Natural killer cell (primary cell): ENCODE data around the gene MRPS15. TPM values are rescaled to one million over a fixed set of nuclear protein-coding genes. Genes with fewer than 3 reads are reported as not detected.

Experiments
- ATAC-seq, 3 donors: fragments of 150-1000 bp in 2 of 3; fragments of 200-7000 bp in 1 of 3; cut with Tn5 transposase; 1 replicate in 1 of 3; 2 replicates in 2 of 3; pipeline ENCODE4 v1.10.0; 2021; ENCODE audit warnings: mild to moderate bottlenecking in 2 of 3, moderate library complexity in 2 of 3
- DNase-seq, 2 donors: peaks; one replicate each; pipeline versions ENCODE4 v3.0.0 to v3.0.0-alpha.2; 2013 to 2021; ENCODE audit warnings: mixed read lengths in 1 of 2
- H3K27ac ChIP-seq: one replicate; pipeline ENCODE4 v1.5.1; 2013; ENCODE audit warnings: mild to moderate bottlenecking, low read length
- H3K27me3 ChIP-seq: one replicate; pipeline ENCODE4 v1.6.1; 2013; ENCODE audit warnings: low read length; ENCODE audit not compliant: control insufficient read depth, insufficient read depth
- H3K36me3 ChIP-seq: one replicate; pipeline ENCODE4 v1.6.1; 2013; ENCODE audit warnings: low read length; ENCODE audit not compliant: control insufficient read depth, insufficient read depth
- H3K4me1 ChIP-seq: one replicate; pipeline ENCODE4 v1.6.1; 2013; ENCODE audit warnings: low read length; ENCODE audit not compliant: control insufficient read depth, insufficient read depth
- H3K4me3 ChIP-seq: one replicate; pipeline ENCODE4 v1.5.1; 2013; ENCODE audit warnings: low read length
- H3K9me3 ChIP-seq: one replicate; pipeline ENCODE4 v1.6.1; 2013; ENCODE audit warnings: low read length; ENCODE audit not compliant: control insufficient read depth, insufficient read depth
- H3K27ac Mint-ChIP-seq, 2 donors: one replicate each; pipeline ENCODE4 v1.8.0; 2022; ENCODE audit warnings: mild to moderate bottlenecking in 2 of 2, mixed read lengths in 2 of 2, moderate library complexity in 1 of 2
- H3K27me3 Mint-ChIP-seq, 2 donors: one replicate each; pipeline ENCODE4 v1.8.0; 2022; ENCODE audit warnings: low read depth in 2 of 2, mixed read lengths in 2 of 2
- H3K36me3 Mint-ChIP-seq: one replicate; pipeline ENCODE4 v1.8.0; 2022; ENCODE audit warnings: mixed read lengths
- H3K4me1 Mint-ChIP-seq, 2 donors: one replicate each; pipeline ENCODE4 v1.8.0; 2022; ENCODE audit warnings: mixed read lengths in 2 of 2
- H3K4me3 Mint-ChIP-seq: one replicate; pipeline ENCODE4 v1.8.0; 2022; ENCODE audit warnings: mild to moderate bottlenecking, moderate library complexity, mixed read lengths
- H3K9me3 Mint-ChIP-seq, 2 donors: one replicate each; pipeline ENCODE4 v1.8.0; 2022; ENCODE audit warnings: mixed read lengths in 2 of 2
- CTCF ChIP-seq: fragments of 200-600 bp; IDR thresholded peaks from one replicate; pipeline ENCODE4 v1.8.0; 2022; ENCODE audit warnings: antibody characterized with exemption
- WGBS: methylation state at CpG from one replicate; pipeline ENCODE4 v1.1.7; 2013; ENCODE audit warnings: missing lambda C conversion rate; ENCODE audit not compliant: insufficient coverage; 5-methylcytosine and 5-hydroxymethylcytosine counted together
- intact Hi-C: fragments of 100-400 bp; cut with micrococcal nuclease; formaldehyde crosslinking; loops from one replicate; pipeline ENCODE4 v1.14.2; 2022
- total RNA-seq, 4 donors: library from RNA; stranded (reverse); fragments of 120-200 nt in 1 of 4; gene quantifications; one replicate each; pipeline versions ENCODE4 v1.2.3 to v1.2.4, GENCODE V29; 2013 to 2022

MRPS15 gene
- total RNA-seq, 3 donors from 2014 or later (not counting 1 experiment from before 2014, with no cell fraction given) = 28.2 to 38.2 (median 32.0) TPM

DNA sequence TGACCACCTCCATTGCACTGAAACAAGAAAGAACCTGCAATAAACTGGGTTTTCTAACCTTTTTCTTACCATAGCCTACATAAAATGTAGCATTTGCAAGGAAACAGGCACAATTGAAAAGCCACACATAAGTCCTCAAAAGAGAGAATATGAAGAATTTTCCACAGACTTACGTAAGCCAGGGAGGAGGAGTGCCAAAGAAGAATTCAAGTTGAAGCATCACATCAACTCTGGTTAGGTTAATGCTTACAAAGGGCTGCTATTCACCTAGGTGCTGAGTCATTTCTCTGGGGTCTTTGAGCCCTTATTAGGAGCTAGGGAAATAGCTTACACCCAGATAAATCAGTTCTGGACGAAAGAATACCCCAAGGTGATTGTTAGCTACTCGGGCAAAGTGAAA is 23.5 kb downstream of the MRPS15 start:
- no peaks in the 10 kb centered on the region for H3K36me3 Mint-ChIP-seq
- no peaks in the 10 kb centered on the region for H3K9me3 ChIP-seq
- H3K4me1 Mint-ChIP-seq = no peaks in the 10 kb centered on the region
- no peaks in the 10 kb centered on the region for H3K36me3 ChIP-seq
- no peak overlapping the region for H3K4me3 ChIP-seq
- no peaks in the 10 kb centered on the region for H3K4me1 ChIP-seq
- 79% methylated on average over 3 of the region's 3 CpGs for WGBS
- H3K27ac ChIP-seq = no peak overlapping the region
- no peaks in the 10 kb centered on the region for H3K9me3 Mint-ChIP-seq
- H3K4me3 Mint-ChIP-seq = no peak overlapping the region
- no peak for ATAC-seq
- H3K27me3 Mint-ChIP-seq = no peaks in the 10 kb centered on the region
- intact Hi-C loops = no loop called here
- H3K27ac Mint-ChIP-seq = no peak overlapping the region
- TF ChIP-seq CTCF = no peak
- no peak for DNase-seq
- no peaks in the 10 kb centered on the region for H3K27me3 ChIP-seq

DNA sequence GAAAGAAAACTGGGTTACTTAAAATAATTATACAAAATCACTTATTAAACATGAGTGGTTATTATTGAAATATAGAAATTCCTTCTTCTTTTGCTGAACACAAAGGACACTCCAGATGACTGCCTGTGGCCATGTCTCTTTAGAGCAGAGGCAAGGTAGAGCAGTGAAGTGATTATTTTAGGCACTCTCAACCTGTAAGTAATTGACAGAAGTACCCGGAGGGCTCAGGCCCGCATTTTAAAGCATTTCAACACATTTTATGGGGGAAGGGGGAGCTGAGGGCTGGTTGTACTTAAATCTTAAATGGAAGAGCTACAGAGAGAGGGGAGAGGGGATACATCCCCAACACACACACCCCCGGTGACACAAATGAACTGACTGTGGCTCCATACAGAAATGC is 24.1 kb downstream of the MRPS15 start:
- WGBS = 78% methylated on average over 3 of the region's 3 CpGs
- no peak overlapping the region for H3K4me3 ChIP-seq
- H3K4me3 Mint-ChIP-seq = no peak overlapping the region
- H3K27me3 ChIP-seq = no peaks in the 10 kb centered on the region
- no peaks in the 10 kb centered on the region for H3K4me1 ChIP-seq
- H3K9me3 Mint-ChIP-seq = no peaks in the 10 kb centered on the region
- H3K27ac Mint-ChIP-seq = no peak overlapping the region
- H3K36me3 ChIP-seq = no peaks in the 10 kb centered on the region
- no peaks in the 10 kb centered on the region for H3K36me3 Mint-ChIP-seq
- no peak overlapping the region for H3K27ac ChIP-seq
- intact Hi-C loops = no loop called here
- DNase-seq = no peak
- H3K4me1 Mint-ChIP-seq = no peaks in the 10 kb centered on the region
- H3K9me3 ChIP-seq = no peaks in the 10 kb centered on the region
- no peak for ATAC-seq
- no peak for TF ChIP-seq CTCF
- no peaks in the 10 kb centered on the region for H3K27me3 Mint-ChIP-seq

DNA sequence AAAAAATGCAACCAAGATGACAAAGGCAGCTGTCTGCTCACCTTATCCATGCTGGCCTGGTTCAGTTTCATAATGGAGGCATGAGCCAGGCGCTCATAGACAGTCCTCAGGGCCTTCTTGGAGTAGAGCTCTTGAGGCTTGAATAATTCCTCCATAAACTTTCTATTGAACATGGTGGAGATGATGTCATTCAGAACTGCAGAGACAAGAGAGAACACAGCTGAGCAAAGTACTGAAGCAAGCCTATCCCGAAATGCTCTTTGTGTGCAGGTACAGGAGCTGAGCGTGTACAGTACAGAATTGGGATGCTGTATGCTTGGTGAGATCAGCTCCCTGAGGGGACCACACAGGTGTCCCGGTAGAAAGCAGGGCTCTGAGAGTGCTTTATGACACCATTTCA is 25.5 kb downstream of the MRPS15 start:
- Histone ChIP-seq H3K36me3 (no peaks in the 10 kb centered on the region), H3K4me1 (no peaks in the 10 kb centered on the region), H3K9me3 (no peaks in the 10 kb centered on the region), H3K4me3 (no peak overlapping the region), H3K27ac (no peak overlapping the region), H3K27me3 (no peaks in the 10 kb centered on the region)
- 96% methylated on average over 4 of the region's 4 CpGs for WGBS
- Mint-ChIP-seq H3K9me3 (no peaks in the 10 kb centered on the region), H3K27me3 (no peaks in the 10 kb centered on the region), H3K36me3 (no peaks in the 10 kb centered on the region), H3K4me1 (no peaks in the 10 kb centered on the region), H3K27ac (no peak overlapping the region), H3K4me3 (no peak overlapping the region)
- no peak for DNase-seq
- no peak for ATAC-seq
- intact Hi-C loops = no loop called here
- TF ChIP-seq CTCF = no peak

DNA sequence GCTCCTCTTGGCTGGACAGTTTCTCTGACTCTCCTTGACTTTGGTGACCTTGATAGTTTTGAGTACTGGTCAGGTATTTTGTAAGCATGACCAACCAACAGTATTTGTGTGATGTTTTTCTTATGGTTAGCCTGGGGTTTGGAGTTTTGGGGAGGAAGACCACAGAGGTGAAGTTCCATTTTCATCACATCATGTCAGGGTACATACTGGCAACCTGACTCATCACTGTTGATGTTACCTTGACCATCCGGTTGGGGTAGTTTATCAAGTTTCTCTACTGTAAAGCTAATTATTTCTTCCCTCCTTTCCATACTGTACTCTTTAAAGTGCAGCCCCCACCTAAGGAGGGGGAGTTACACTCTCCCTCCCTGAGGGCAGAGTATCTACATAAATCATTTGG is 27.4 kb downstream of the MRPS15 start:
- H3K36me3 ChIP-seq = no peaks in the 10 kb centered on the region
- Mint-ChIP-seq H3K4me1 (no peaks in the 10 kb centered on the region), H3K36me3 (no peaks in the 10 kb centered on the region), H3K9me3 (no peaks in the 10 kb centered on the region), H3K27ac (no peak overlapping the region), H3K4me3 (no peak overlapping the region), H3K27me3 (no peaks in the 10 kb centered on the region)
- no peaks in the 10 kb centered on the region for H3K27me3 ChIP-seq
- H3K9me3 ChIP-seq = no peaks in the 10 kb centered on the region
- TF ChIP-seq CTCF = no peak
- no peak overlapping the region for H3K4me3 ChIP-seq
- ATAC-seq = no peak
- intact Hi-C loops = no loop called here
- H3K4me1 ChIP-seq = no peaks in the 10 kb centered on the region
- no peak for DNase-seq
- H3K27ac ChIP-seq = no peak overlapping the region
- WGBS = 86% methylated on average over 1 of the region's 1 CpG
